Esophagus muscularis mucosa (tissue), 4 donors: ENCODE measurements around the gene LRRC8D. TPM values are rescaled to one million over a fixed set of nuclear protein-coding genes. Genes with fewer than 3 reads are reported as not detected.

Experiments
- DNase-seq: peaks from one replicate; pipeline ENCODE4 v3.0.0-alpha.2; 2017; ENCODE audit errors: extremely low spot score
- H3K27ac ChIP-seq, 4 donors: fragments of 200-600 bp; sonication (generic); replicated peaks in 1 of 4; 1 replicate in 3 of 4; 2 replicates in 1 of 4; pipeline ENCODE4 v1.5.1; 2016 to 2019; ENCODE audit warnings: mild to moderate bottlenecking in 1 of 4
- H3K27me3 ChIP-seq, 4 donors: fragments of 200-600 bp; sonication (generic); one replicate each; pipeline versions ENCODE4 v1.5.1 to v1.6.0; 2016 to 2019
- H3K36me3 ChIP-seq, 4 donors: fragments of 200-600 bp; sonication (generic); one replicate each; pipeline ENCODE4 v1.5.1; 2016 to 2019
- H3K4me1 ChIP-seq, 4 donors: fragments of 200-600 bp; sonication (generic); one replicate each; pipeline ENCODE4 v1.5.1; 2016 to 2019
- H3K4me3 ChIP-seq, 4 donors: fragments of 200-600 bp; sonication (generic); 1 replicate in 2 of 4; 2 replicates in 2 of 4; pipeline ENCODE4 v1.5.1; 2016 to 2019; ENCODE audit warnings: mild to moderate bottlenecking in 4 of 4, moderate library complexity in 1 of 4
- H3K9me3 ChIP-seq, 4 donors: fragments of 200-600 bp; sonication (generic); 1 replicate in 3 of 4; 2 replicates in 1 of 4; pipeline ENCODE4 v1.5.1; 2016 to 2019
- EP300 ChIP-seq: sonication (generic); formaldehyde crosslinking; IDR thresholded peaks from one replicate; pipeline ENCODE4 v1.6.1; 2017; ENCODE audit warnings: antibody characterized with exemption
- POLR2A ChIP-seq: fragments of 450-650 bp; IDR thresholded peaks from one replicate; pipeline ENCODE4 v1.6.1; 2017; ENCODE audit warnings: antibody characterized with exemption, moderate library complexity, mild to moderate bottlenecking, low read depth
- POLR2AphosphoS5 ChIP-seq, 2 donors: sonication (generic); formaldehyde crosslinking; IDR thresholded peaks; one replicate each; pipeline ENCODE4 v1.6.1; 2017; ENCODE audit warnings: antibody characterized with exemption in 2 of 2
- WGBS: methylation state at CpG from one replicate; pipeline ENCODE4 v1.1.5; 2018; 5-methylcytosine and 5-hydroxymethylcytosine counted together
- intact Hi-C: fragments of 100-400 bp; cut with DNase I; formaldehyde crosslinking; loops from one replicate; pipeline ENCODE4 v1.15.1; 2023
- total RNA-seq, 4 donors: library from RNA; depleted of rRNA; stranded (reverse); fragments of >200 nt; gene quantifications; one replicate each; pipeline versions ENCODE4 v1.1.0 to v1.2.1, GENCODE V29; 2016
- TF ChIP-seq, protein P1 (sequence below), 3 experiments: fragments of 200-600 bp in 2 of 3; fragments of 450-650 bp in 1 of 3; sonication (generic) in 2 of 3; IDR thresholded peaks; one replicate each; pipeline ENCODE4 v1.5.1; 2017 to 2019; ENCODE audit warnings: antibody characterized with exemption in 3 of 3, mild to moderate bottlenecking in 2 of 3, moderate library complexity in 1 of 3

LRRC8D gene
- total RNA-seq, 4 donors from 2014 or later: 4.2 to 10.4 (median 6.6) TPM

- H3K36me3 ChIP-seq: no peaks in the 10 kb centered on the region
- no peak for DNase-seq
- TF ChIP-seq, protein P1, sequence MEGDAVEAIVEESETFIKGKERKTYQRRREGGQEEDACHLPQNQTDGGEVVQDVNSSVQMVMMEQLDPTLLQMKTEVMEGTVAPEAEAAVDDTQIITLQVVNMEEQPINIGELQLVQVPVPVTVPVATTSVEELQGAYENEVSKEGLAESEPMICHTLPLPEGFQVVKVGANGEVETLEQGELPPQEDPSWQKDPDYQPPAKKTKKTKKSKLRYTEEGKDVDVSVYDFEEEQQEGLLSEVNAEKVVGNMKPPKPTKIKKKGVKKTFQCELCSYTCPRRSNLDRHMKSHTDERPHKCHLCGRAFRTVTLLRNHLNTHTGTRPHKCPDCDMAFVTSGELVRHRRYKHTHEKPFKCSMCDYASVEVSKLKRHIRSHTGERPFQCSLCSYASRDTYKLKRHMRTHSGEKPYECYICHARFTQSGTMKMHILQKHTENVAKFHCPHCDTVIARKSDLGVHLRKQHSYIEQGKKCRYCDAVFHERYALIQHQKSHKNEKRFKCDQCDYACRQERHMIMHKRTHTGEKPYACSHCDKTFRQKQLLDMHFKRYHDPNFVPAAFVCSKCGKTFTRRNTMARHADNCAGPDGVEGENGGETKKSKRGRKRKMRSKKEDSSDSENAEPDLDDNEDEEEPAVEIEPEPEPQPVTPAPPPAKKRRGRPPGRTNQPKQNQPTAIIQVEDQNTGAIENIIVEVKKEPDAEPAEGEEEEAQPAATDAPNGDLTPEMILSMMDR (IDR thresholded peaks at IDR 0.05): no peak
- TF ChIP-seq EP300 (no peak), POLR2A (no peak), POLR2AphosphoS5 (IDR thresholded peaks at IDR 0.05) (no peak)
- no peak overlapping the region for H3K4me3 ChIP-seq
- H3K9me3 ChIP-seq: no peaks in the 10 kb centered on the region
- 66% methylated on average over 5 of the region's 5 CpGs for WGBS
- no peaks in the 10 kb centered on the region for H3K27me3 ChIP-seq
- no peak overlapping the region for H3K27ac ChIP-seq
- H3K4me1 ChIP-seq: peaks cover 11 to 23% (median 17%) of the 10 kb centered on the region in 4 donors
- intact Hi-C loops: no loop called here
Measured at GRCh38 chr1:89908672-89909436, 88.0 kb downstream of the LRRC8D start.

- Histone ChIP-seq H3K4me1 (peaks cover 11 to 15% (median 12%) of the 10 kb centered on the region in 4 donors), H3K27ac (no peak overlapping the region), H3K4me3 (no peak overlapping the region), H3K36me3 (no peaks in the 10 kb centered on the region), H3K9me3 (no peaks in the 10 kb centered on the region), H3K27me3 (no peaks in the 10 kb centered on the region)
- intact Hi-C loops: no loop called here
- DNase-seq: no peak
- TF ChIP-seq POLR2A: no peak
- no peak for TF ChIP-seq EP300
- no peak for TF ChIP-seq POLR2AphosphoS5 (IDR thresholded peaks at IDR 0.05)
- TF ChIP-seq, protein P1 (IDR thresholded peaks at IDR 0.05): no peak
Measured at GRCh38 chr1:89910268-89910667, 89.4 kb downstream of the LRRC8D start.

GRCh38 chr1:89910780-89911179 is 89.9 kb downstream of the LRRC8D start:
- WGBS: 84% methylated on average over 2 of the region's 2 CpGs
- no peak for DNase-seq
- TF ChIP-seq, protein P1 (IDR thresholded peaks at IDR 0.05): no peak
- TF ChIP-seq POLR2A (no peak), POLR2AphosphoS5 (IDR thresholded peaks at IDR 0.05) (no peak), EP300 (no peak)
- Histone ChIP-seq H3K9me3 (no peaks in the 10 kb centered on the region), H3K4me3 (no peak overlapping the region), H3K27me3 (no peaks in the 10 kb centered on the region), H3K27ac (no peak overlapping the region), H3K36me3 (no peaks in the 10 kb centered on the region), H3K4me1 (peaks cover 11 to 15% (median 12%) of the 10 kb centered on the region in 4 donors)
- intact Hi-C loops: no loop called here

GRCh38 chr1:89911191-89911991 is 90.6 kb downstream of the LRRC8D start:
- intact Hi-C loops: no loop called here
- 92% methylated on average over 10 of the region's 10 CpGs for WGBS
- DNase-seq: no peak
- Histone ChIP-seq H3K4me3 (no peak overlapping the region), H3K4me1 (peaks cover 8 to 9% (median 9%) of the 10 kb centered on the region in 4 donors), H3K36me3 (no peaks in the 10 kb centered on the region), H3K27ac (no peak overlapping the region), H3K9me3 (no peaks in the 10 kb centered on the region), H3K27me3 (no peaks in the 10 kb centered on the region)
- TF ChIP-seq POLR2A (no peak), POLR2AphosphoS5 (IDR thresholded peaks at IDR 0.05) (no peak), EP300 (no peak)
- TF ChIP-seq, protein P1 (IDR thresholded peaks at IDR 0.05): no peak
